ENCODE measurements around the gene ANOS1. TPM values are rescaled to one million over a fixed set of nuclear protein-coding genes. Genes with fewer than 3 reads are reported as not detected.

ANOS1 gene
- total and polyA plus RNA-seq, 2 donors (not counting 1 experiment from before 2014, with no cell fraction given), result under 0.01 to 0.07 TPM

DNA sequence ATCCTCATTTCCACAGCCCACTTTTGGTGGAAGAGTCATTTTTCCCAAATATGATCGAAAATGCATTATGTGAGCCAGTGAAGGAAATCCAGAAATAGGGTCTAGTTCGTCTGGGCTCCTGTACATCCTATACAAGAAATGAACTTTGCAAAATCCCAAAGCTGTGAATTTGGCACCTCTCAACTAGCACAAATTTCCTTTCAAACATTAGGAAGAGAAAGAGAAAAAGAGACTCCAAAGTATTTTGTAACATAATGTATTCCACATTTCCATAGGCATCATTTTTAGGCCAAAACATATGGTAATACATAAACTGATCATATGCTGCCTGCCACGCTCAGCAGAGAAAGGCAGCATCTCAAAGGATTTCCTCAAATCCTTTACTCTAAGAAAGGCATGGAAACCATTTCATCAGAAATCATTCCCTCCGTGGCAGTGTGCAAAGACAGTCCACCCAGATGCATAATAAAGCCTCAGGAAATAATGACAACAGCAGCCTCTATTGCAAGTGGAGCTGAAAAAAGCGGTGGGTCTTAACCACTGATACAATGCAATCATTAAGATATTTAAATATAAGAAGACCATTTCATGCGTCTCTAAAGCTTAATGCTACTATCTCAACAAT, 56.8 kb downstream of the ANOS1 start:
- no peaks in the 10 kb centered on the region for H3K79me2 ChIP-seq (ENCODE audit: control insufficient read depth, insufficient read depth, low read length)
- TF ChIP-seq EZH2 (IDR thresholded peaks at IDR 0.05; ENCODE audit: low read length, missing control alignments), result no peak
- TF ChIP-seq, protein P1, sequence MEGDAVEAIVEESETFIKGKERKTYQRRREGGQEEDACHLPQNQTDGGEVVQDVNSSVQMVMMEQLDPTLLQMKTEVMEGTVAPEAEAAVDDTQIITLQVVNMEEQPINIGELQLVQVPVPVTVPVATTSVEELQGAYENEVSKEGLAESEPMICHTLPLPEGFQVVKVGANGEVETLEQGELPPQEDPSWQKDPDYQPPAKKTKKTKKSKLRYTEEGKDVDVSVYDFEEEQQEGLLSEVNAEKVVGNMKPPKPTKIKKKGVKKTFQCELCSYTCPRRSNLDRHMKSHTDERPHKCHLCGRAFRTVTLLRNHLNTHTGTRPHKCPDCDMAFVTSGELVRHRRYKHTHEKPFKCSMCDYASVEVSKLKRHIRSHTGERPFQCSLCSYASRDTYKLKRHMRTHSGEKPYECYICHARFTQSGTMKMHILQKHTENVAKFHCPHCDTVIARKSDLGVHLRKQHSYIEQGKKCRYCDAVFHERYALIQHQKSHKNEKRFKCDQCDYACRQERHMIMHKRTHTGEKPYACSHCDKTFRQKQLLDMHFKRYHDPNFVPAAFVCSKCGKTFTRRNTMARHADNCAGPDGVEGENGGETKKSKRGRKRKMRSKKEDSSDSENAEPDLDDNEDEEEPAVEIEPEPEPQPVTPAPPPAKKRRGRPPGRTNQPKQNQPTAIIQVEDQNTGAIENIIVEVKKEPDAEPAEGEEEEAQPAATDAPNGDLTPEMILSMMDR (conservative IDR thresholded peaks at IDR 0.05 in 1 of 2, IDR thresholded peaks at IDR 0.05 in 1 of 2; ENCODE audit: low read depth in 1 of 2, low read length in 2 of 2), result no peak
- no peak overlapping the region for H3K9ac ChIP-seq (ENCODE audit: insufficient read depth, low read length)
- DNase-seq (ENCODE audit: low read depth in 2 of 2), result no peak
- H3K4me3 ChIP-seq (replicated peaks in 1 of 4; ENCODE audit: control extremely low read depth in 1 of 4, insufficient read depth in 1 of 4, low read depth in 3 of 4, low read length in 4 of 4), result no peak overlapping the region
- no peak overlapping the region for H3K27ac ChIP-seq (ENCODE audit: insufficient read depth, low read length)
- H3K9me3 ChIP-seq (ENCODE audit: control insufficient read depth, insufficient read depth, low read depth, low read length), result no peaks in the 10 kb centered on the region
- H2AFZ ChIP-seq (ENCODE audit: low read length), result no peak overlapping the region
- no peaks in the 10 kb centered on the region for H3K27me3 ChIP-seq (ENCODE audit: control insufficient read depth, insufficient read depth, low read length)
- no peak overlapping the region for H3K4me2 ChIP-seq (ENCODE audit: extremely low read depth, insufficient read depth, low read length)
- H3K36me3 ChIP-seq (ENCODE audit: control insufficient read depth, insufficient read depth, low read length), result no peaks in the 10 kb centered on the region
- no peaks in the 10 kb centered on the region for H3K4me1 ChIP-seq (ENCODE audit: control insufficient read depth, extremely low read depth, insufficient read depth, low read length)
- H4K20me1 ChIP-seq (ENCODE audit: control insufficient read depth, extremely low read depth, insufficient read depth, low read length), result no peaks in the 10 kb centered on the region

DNA sequence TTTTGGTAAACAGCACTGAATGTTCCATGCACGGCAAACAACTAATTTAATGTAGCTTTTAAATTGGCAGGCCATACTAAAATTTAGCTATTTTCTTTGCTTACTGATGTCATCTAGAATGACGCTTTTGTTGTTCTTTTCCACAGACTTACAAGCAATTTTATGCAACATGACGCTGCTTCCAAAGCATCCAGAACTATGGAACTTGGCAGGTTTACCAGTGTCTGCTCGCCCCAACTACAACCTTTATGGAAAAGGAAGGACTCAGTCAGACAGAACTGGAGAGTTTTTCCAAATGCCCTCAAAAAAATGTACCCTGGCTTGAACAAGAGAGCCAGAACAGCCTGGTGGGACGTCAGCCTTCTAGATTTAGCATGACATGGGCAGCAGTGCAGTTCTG, 58.7 kb downstream of the ANOS1 start:
- Histone ChIP-seq H2AFZ (ENCODE audit: low read length) (no peak overlapping the region), H4K20me1 (ENCODE audit: control insufficient read depth, extremely low read depth, insufficient read depth, low read length) (no peaks in the 10 kb centered on the region), H3K9me3 (ENCODE audit: control insufficient read depth, insufficient read depth, low read depth, low read length) (no peaks in the 10 kb centered on the region), H3K36me3 (ENCODE audit: control insufficient read depth, insufficient read depth, low read length) (no peaks in the 10 kb centered on the region), H3K27ac (ENCODE audit: insufficient read depth, low read length) (no peak overlapping the region), H3K4me2 (ENCODE audit: extremely low read depth, insufficient read depth, low read length) (no peak overlapping the region), H3K4me1 (ENCODE audit: control insufficient read depth, extremely low read depth, insufficient read depth, low read length) (no peaks in the 10 kb centered on the region), H3K27me3 (ENCODE audit: control insufficient read depth, insufficient read depth, low read length) (no peaks in the 10 kb centered on the region), H3K4me3 (replicated peaks in 1 of 4; ENCODE audit: control extremely low read depth in 1 of 4, insufficient read depth in 1 of 4, low read depth in 3 of 4, low read length in 4 of 4) (no peak overlapping the region), H3K79me2 (ENCODE audit: control insufficient read depth, insufficient read depth, low read length) (no peaks in the 10 kb centered on the region), H3K9ac (ENCODE audit: insufficient read depth, low read length) (no peak overlapping the region)
- no peak for TF ChIP-seq EZH2 (IDR thresholded peaks at IDR 0.05; ENCODE audit: low read length, missing control alignments)
- TF ChIP-seq, protein P1 (conservative IDR thresholded peaks at IDR 0.05 in 1 of 2, IDR thresholded peaks at IDR 0.05 in 1 of 2; ENCODE audit: low read depth in 1 of 2, low read length in 2 of 2), result no peak
- DNase-seq (ENCODE audit: low read depth in 2 of 2), result peak; percentile 0 to 65

DNA sequence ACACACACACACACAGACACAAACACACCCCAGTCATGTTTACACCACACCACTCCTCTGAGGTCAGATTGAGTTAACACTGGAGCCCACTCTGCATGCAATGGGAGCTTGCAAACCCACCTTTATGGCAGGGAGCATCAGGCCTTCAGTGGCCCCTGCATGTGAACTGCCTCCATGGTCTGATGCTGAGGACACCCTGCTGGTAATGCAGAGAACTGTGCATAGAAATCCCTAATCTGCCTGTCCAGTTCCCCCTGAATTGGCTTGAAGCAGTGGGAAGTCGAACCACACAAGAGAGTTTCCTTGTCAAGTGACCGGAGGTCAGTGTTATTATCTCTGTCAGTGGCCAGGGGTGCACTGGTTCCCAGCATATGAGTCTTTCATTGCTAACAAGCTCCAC, 59.8 kb downstream of the ANOS1 start:
- Histone ChIP-seq H3K27ac (ENCODE audit: insufficient read depth, low read length) (no peak overlapping the region), H3K4me1 (ENCODE audit: control insufficient read depth, extremely low read depth, insufficient read depth, low read length) (no peaks in the 10 kb centered on the region), H3K79me2 (ENCODE audit: control insufficient read depth, insufficient read depth, low read length) (no peaks in the 10 kb centered on the region), H3K4me3 (replicated peaks in 1 of 4; ENCODE audit: control extremely low read depth in 1 of 4, insufficient read depth in 1 of 4, low read depth in 3 of 4, low read length in 4 of 4) (no peak overlapping the region), H3K27me3 (ENCODE audit: control insufficient read depth, insufficient read depth, low read length) (no peaks in the 10 kb centered on the region), H3K4me2 (ENCODE audit: extremely low read depth, insufficient read depth, low read length) (no peak overlapping the region), H2AFZ (ENCODE audit: low read length) (no peak overlapping the region), H3K9ac (ENCODE audit: insufficient read depth, low read length) (no peak overlapping the region), H3K9me3 (ENCODE audit: control insufficient read depth, insufficient read depth, low read depth, low read length) (no peaks in the 10 kb centered on the region), H4K20me1 (ENCODE audit: control insufficient read depth, extremely low read depth, insufficient read depth, low read length) (no peaks in the 10 kb centered on the region), H3K36me3 (ENCODE audit: control insufficient read depth, insufficient read depth, low read length) (no peaks in the 10 kb centered on the region)
- no peak for TF ChIP-seq EZH2 (IDR thresholded peaks at IDR 0.05; ENCODE audit: low read length, missing control alignments)
- no peak for DNase-seq (ENCODE audit: low read depth in 2 of 2)

Measured in fibroblast of lung (primary cell).